ACHN (cell line): ENCODE measurements around the gene PRSS21.

Source experiments
- DNase-seq: peaks from one replicate; pipeline ENCODE4 v3.0.0-alpha.2; 2015
- in situ Hi-C: cut with HindIII; loops from 2 replicates; pipeline ENCODE4 v1.10.0; 2017; ENCODE audit warnings: low sequenced_read_pairs, low pct_ligation_motif_present, low pct_unique_long_range_greater_than_20kb

Gene PRSS21

GRCh38 chr16:2798723-2799204, 18.3 kb upstream of the PRSS21 start:
- in situ Hi-C loops = no loop called here
- DNase-seq = no peak

- no peak for DNase-seq
- in situ Hi-C loops = no loop called here
Measured at GRCh38 chr16:2799205-2799858, 17.7 kb upstream of the PRSS21 start.

- DNase-seq = no peak
- in situ Hi-C loops = no loop called here
Measured at GRCh38 chr16:2799859-2800226, 17.2 kb upstream of the PRSS21 start.

- in situ Hi-C loops = no loop called here
Measured at GRCh38 chr16:2803545-2804195, 13.4 kb upstream of the PRSS21 start.

GRCh38 chr16:2804728-2805127, 12.3 kb upstream of the PRSS21 start:
- in situ Hi-C loops = no loop called here
- no peak for DNase-seq

More at GRCh38 chr16:2803545-2804195, 13.4 kb upstream of the PRSS21 start:
- no peak for DNase-seq

- DNase-seq = no peak
- in situ Hi-C loops = no loop called here
Measured at GRCh38 chr16:2806286-2806685, 10.8 kb upstream of the PRSS21 start.

GRCh38 chr16:2808181-2808580, 8.9 kb upstream of the PRSS21 start:
- in situ Hi-C loops = no loop called here
- DNase-seq = no peak

GRCh38 chr16:2809149-2809760, 7.8 kb upstream of the PRSS21 start:
- no peak for DNase-seq
- in situ Hi-C loops = no loop called here

GRCh38 chr16:2810651-2811050, 6.4 kb upstream of the PRSS21 start:
- DNase-seq = no peak
- in situ Hi-C loops = no loop called here

- in situ Hi-C loops = no loop called here
- no peak for DNase-seq
Measured at GRCh38 chr16:2811703-2812471, 5.2 kb upstream of the PRSS21 start.

GRCh38 chr16:2813771-2814221, 3.2 kb upstream of the PRSS21 start:
- in situ Hi-C loops = no loop called here
- DNase-seq = no peak

GRCh38 chr16:2814551-2815298, 2.3 kb upstream of the PRSS21 start:
- in situ Hi-C loops = no loop called here

GRCh38 chr16:2815299-2815771, 1.7 kb upstream of the PRSS21 start:
- DNase-seq = no peak
- in situ Hi-C loops = no loop called here

More at GRCh38 chr16:2814551-2815298, 2.3 kb upstream of the PRSS21 start:
- no peak for DNase-seq

GRCh38 chr16:2817340-2818271, 569 bp downstream of the PRSS21 start:
- DNase-seq = no peak
- in situ Hi-C loops = no loop called here

GRCh38 chr16:2818272-2818876, 1.3 kb downstream of the PRSS21 start:
- no peak for DNase-seq
- in situ Hi-C loops = no loop called here

- DNase-seq = no peak
- in situ Hi-C loops = no loop called here
Measured at GRCh38 chr16:2819179-2819938, 2.3 kb downstream of the PRSS21 start.
